Measurements from ENCODE around the gene SLC44A2.
A peak's percentile ranks its signal among the peaks of the same experiment; 100 is the strongest.

Gene SLC44A2

GRCh38 chr19:10617409-10618121 lies 7.8 kb upstream of the SLC44A2 start:
- DNase-seq, result no peak

- DNase-seq, result no peak
Observed at GRCh38 chr19:10618846-10619245, 6.5 kb upstream of the SLC44A2 start.

GRCh38 chr19:10620786-10621185 lies 4.6 kb upstream of the SLC44A2 start:
- no peak for DNase-seq

DNA sequence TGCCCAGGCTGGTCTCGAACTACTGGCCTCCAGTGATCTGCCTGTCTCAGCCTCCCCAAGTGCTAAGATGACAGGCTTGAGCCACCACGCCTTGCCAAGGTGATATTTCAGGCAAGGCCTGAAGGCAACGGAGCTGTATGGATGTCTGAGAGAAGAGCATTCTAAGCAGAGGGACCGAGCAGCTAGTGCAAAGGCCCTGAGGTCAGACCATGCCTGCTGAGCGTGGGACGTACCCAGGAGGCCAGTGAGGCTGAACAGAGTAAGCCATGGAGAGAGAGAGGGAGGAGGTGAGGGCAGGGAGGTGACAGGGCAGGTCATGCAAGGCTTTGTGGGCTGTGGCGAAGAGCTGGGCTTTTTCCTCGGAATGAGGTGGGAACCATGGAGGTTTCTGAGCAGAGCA lies 3.4 kb upstream of the SLC44A2 start:
- DNase-seq, result no peak

GRCh38 chr19:10624585-10624984 lies 768 bp upstream of the SLC44A2 start:
- DNase-seq, result no peak

- no peak for DNase-seq
Observed at GRCh38 chr19:10625762-10626138, 397 bp downstream of the SLC44A2 start.

DNA sequence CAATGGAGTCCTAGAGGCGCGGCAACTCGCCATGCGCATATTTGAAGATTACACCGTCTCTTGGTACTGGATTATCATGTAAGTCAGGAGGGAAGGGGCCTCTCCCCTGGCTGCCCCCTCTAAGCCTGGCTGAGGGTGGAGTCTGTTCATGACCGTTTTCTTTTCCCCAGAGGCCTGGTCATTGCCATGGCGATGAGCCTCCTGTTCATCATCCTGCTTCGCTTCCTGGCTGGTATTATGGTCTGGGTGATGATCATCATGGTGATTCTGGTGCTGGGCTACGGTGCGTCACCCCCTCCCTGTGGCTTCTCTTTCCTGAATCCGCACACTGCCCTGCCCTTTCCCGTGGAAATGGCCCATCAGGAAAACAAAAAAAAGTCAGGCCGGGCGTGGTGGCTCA lies 6.5 kb downstream of the SLC44A2 start:
- DNase-seq, result no peak

- DNase-seq, result no peak
Observed at GRCh38 chr19:10634430-10634829, 9.1 kb downstream of the SLC44A2 start.

GRCh38 chr19:10634963-10635362 lies 9.6 kb downstream of the SLC44A2 start:
- DNase-seq, result no peak

- DNase-seq, result no peak
Observed at GRCh38 chr19:10636304-10636972, 11.1 kb downstream of the SLC44A2 start.

DNA sequence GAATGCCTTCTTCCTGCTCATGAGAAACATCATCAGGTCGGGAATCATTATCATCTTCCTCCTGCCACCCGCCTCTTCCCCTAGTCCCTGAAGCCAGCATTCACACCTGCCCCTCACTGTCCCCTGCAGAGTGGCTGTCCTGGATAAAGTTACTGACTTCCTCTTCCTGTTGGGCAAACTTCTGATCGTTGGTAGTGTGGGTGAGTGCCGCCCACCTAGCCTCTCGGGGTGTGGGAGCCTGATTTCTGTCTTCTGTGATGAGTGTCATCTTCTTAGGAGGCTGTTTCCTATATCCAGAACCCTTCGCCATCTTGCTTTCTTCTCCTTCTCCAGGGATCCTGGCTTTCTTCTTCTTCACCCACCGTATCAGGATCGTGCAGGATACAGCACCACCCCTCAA lies 12.5 kb downstream of the SLC44A2 start:
- no peak for DNase-seq

DNA sequence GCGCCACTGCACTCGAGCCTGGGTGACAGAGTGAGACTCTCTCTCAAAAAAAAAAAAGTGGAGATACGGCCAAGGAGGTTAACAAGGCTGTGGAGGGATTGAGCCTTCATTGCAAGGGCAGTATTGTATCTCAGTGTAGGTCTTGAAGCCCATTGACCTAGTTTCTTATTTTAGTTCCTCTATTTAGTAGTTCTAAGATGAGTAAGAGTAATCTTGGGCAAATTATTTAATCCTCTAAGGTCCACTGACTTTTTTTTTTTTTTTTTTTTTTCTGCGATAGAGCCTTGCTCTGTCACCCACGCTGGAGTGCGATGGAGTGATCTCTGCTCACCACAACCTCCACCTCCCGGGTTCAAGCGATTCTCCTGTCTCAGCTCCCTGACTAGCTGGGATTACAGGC lies 14.5 kb downstream of the SLC44A2 start:
- no peak for DNase-seq

DNA sequence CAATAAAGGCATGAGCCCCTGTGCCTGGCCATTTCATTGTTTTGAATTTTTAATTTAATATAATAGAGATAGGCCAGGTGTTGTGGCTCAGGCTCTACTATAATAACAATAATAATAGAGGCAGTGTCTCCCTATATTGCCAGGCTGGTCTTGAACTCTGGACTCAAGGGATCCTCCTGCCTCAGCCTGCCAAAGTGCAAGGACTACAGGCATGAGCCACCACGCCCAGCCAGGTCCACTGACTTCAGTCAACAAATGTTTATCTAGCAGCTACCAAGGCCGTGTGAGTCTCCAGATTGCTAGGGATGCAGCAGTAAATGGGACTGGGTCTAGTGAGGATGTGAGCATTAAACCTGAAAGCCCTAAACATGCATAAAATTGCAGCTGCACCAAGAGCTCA lies 15.0 kb downstream of the SLC44A2 start:
- no peak for DNase-seq

GRCh38 chr19:10641248-10641647 lies 15.9 kb downstream of the SLC44A2 start:
- DNase-seq, result no peak

GRCh38 chr19:10642473-10643171 lies 17.3 kb downstream of the SLC44A2 start:
- no peak for DNase-seq

DNA sequence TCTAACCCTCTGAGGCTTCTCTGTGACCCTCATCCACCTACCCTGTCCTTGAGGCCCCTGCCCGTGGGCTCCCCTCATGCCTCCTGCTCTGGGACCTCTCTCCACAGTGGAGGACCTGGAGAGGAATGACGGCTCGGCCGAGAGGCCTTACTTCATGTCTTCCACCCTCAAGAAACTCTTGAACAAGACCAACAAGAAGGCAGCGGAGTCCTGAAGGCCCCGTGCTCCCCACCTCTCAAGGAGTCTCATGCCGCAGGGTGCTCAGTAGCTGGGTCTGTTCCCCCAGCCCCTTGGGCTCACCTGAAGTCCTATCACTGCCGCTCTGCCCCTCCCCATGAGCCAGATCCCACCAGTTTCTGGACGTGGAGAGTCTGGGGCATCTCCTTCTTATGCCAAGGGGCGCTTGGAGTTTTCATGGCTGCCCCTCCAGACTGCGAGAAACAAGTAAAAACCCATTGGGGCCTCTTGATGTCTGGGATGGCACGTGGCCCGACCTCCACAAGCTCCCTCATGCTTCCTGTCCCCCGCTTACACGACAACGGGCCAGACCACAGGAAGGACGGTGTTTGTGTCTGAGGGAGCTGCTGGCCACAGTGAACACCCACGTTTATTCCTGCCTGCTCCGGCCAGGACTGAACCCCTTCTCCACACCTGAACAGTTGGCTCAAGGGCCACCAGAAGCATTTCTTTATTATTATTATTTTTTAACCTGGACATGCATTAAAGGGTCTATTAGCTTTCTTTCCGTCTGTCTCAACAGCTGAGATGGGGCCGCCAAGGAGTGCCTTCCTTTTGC lies 18.0 kb downstream of the SLC44A2 start:
- DNase-seq, result no peak

DNA sequence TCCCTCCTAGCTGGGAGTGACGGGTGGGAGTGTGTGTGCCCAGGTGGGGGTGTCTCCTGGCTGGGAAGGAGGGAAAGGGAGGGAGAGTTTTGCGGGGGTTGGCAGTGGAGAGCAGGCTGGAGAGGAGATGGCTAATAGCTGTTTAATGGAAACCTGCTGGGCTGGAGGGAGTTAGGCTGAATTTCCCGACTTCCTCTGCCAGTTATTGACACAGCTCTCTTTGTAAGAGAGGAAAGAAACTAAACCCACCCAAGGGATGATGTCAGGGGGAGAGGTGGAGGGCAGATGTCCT lies 18.6 kb downstream of the SLC44A2 start:
- no peak for DNase-seq

DNA sequence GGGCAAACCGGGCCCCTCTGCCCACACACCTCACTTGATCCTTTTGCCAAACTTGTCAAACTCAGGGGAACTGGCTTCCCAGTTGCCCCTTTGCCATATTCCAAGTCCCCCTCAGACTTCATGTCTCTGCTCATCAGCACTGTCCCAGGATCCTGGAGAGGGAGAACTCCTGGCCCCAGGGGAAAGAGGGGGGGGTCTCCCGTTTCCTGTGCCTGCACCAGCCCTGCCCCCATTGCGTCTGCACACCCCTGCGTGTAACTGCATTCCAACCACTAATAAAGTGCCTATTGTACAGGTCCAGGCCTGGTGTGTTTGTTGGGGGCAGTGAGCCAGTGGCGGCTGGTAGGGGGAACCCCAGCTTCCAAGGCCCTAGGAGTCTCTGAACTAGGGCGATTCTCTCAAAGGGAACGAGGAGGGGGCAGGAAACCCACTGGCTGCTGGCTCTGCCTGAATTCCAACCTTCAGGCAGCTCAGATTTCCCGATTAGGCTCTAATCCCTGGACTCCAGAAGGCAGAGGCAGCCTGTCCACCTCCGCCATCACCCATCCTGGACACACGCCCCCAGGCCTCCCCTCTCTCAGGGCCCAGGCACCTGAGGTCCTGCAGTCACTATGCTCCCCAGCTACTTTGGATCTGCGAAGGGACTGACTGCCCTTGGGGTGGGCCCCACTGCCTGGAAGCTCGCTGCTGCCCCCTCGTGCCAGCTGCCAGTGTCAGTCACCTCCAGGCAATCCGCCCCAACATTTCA lies 19.1 kb downstream of the SLC44A2 start:
- DNase-seq, result peak; percentile 82 to 83

DNA sequence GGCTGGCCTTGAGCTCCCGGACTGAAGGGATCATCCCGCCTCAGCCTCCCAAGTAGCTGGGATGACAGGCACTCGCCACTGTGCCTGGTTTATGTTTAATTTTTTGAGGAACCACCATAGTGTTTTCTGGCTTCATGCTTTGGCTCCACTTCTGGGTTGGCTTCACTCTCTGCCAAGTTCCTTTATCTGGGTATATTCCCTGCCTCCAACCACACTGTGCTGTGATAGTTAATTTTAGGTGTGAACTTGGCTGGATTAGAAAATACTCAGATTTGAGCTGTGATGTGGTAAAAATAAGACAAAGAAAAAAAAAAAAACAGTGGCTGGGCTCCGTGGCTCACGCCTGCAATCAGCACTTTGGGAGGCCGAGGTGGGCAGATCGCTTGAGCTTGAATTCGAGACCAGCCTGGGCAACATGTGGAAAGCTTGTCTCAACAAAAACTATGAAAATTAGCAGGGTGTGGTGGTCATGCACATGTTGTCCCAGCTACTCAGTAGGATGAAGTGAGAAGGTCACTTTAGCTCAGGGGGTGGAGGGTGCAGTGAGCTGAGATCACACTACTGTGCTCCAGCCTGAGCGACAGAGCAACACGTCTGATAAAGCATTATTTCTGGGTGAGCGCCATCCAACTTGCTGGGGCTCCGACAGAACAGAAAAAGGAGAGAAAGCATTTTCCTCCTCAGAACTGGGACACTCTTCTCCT lies 21.3 kb downstream of the SLC44A2 start:
- DNase-seq, result no peak

DNA sequence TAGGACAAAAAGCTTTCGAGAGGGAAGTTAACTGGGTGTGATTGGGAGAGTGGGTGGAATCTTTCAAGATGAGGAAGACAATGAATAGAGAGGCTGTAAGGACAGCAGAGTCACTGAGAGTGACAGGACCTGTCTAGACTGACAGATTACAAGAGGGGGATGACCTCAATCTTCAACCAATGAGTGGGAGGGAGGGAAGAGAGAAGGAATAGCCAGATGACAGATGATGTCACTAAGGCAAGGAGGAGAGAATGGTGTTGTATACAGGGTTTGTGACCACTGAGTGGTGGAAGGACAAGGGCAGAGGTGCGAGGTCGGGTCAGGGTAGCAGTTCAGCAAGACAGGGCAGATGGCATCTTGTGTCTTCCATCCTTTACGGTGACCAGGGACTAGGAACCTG lies 23.0 kb downstream of the SLC44A2 start:
- DNase-seq, result no peak

GRCh38 chr19:10651851-10652250 lies 26.5 kb downstream of the SLC44A2 start:
- no peak for DNase-seq

- DNase-seq, result no peak
Observed at GRCh38 chr19:10653482-10653731, 28.1 kb downstream of the SLC44A2 start.

All from activated CD4-positive, alpha-beta T cell treated with anti-CD3 and anti-CD28 coated beads, Interleukin-2, amount 50 U/mL, for 4 hours (primary cell).